Measurements from ENCODE around the gene GATA6. TPM values are rescaled to one million over a fixed set of nuclear protein-coding genes. Genes with fewer than 3 reads are reported as not detected.

GATA6 gene
- total RNA-seq, 1 donor from 2014 or later: 106 TPM

GRCh38 chr18:22173928-22174301 is 4.5 kb downstream of the GATA6 start:
- TF ChIP-seq CTCF (IDR thresholded peaks at IDR 0.05; ENCODE audit: unreplicated experiment): no peak
- H3K27ac Mint-ChIP-seq: peak overlapping the region; percentile 93
- H3K4me1 Mint-ChIP-seq: peaks cover 52% of the 10 kb centered on the region
- H3K36me3 Mint-ChIP-seq: peaks cover 49% of the 10 kb centered on the region
- H3K27me3 Mint-ChIP-seq (ENCODE audit: low read depth): peaks cover 53% of the 10 kb centered on the region
- H3K4me3 Mint-ChIP-seq: peak overlapping the region; percentile 89
- no peak for DNase-seq (ENCODE audit: low spot score in 2 of 2, unreplicated experiment in 2 of 2)
- no peaks in the 10 kb centered on the region for H3K9me3 Mint-ChIP-seq

GRCh38 chr18:22174341-22175145 is 5.2 kb downstream of the GATA6 start:
- DNase-seq (ENCODE audit: low spot score in 2 of 2, unreplicated experiment in 2 of 2): no peak
- H3K27me3 Mint-ChIP-seq (ENCODE audit: low read depth): peaks cover 58% of the 10 kb centered on the region
- H3K9me3 Mint-ChIP-seq: no peaks in the 10 kb centered on the region
- TF ChIP-seq CTCF (IDR thresholded peaks at IDR 0.05; ENCODE audit: unreplicated experiment): no peak
- H3K36me3 Mint-ChIP-seq: peaks cover 50% of the 10 kb centered on the region
- H3K4me3 Mint-ChIP-seq: peak overlapping the region; percentile 89
- peaks cover 59% of the 10 kb centered on the region for H3K4me1 Mint-ChIP-seq
- H3K27ac Mint-ChIP-seq: peak overlapping the region; percentile 94

- Mint-ChIP-seq H3K36me3 (peaks cover 55% of the 10 kb centered on the region), H3K4me3 (peak overlapping the region; percentile 89), H3K27me3 (ENCODE audit: low read depth) (peaks cover 62% of the 10 kb centered on the region), H3K27ac (peak overlapping the region; percentile 94), H3K4me1 (peaks cover 67% of the 10 kb centered on the region), H3K9me3 (no peaks in the 10 kb centered on the region)
- TF ChIP-seq CTCF (IDR thresholded peaks at IDR 0.05; ENCODE audit: unreplicated experiment): no peak
- DNase-seq (ENCODE audit: low spot score in 2 of 2, unreplicated experiment in 2 of 2): no peak
These were observed 6.0 kb downstream of the GATA6 start for GRCh38 chr18:22175346-22175745.

GRCh38 chr18:22176420-22177326 is 7.3 kb downstream of the GATA6 start:
- peak overlapping the region; percentile 89 for H3K4me3 Mint-ChIP-seq
- peaks cover 57% of the 10 kb centered on the region for H3K36me3 Mint-ChIP-seq
- peaks cover 58% of the 10 kb centered on the region for H3K27me3 Mint-ChIP-seq (ENCODE audit: low read depth)
- H3K27ac Mint-ChIP-seq: peak overlapping the region; percentile 96
- peaks cover 76% of the 10 kb centered on the region for H3K4me1 Mint-ChIP-seq
- no peak for TF ChIP-seq CTCF (IDR thresholded peaks at IDR 0.05; ENCODE audit: unreplicated experiment)
- no peak for DNase-seq (ENCODE audit: low spot score in 2 of 2, unreplicated experiment in 2 of 2)
- H3K9me3 Mint-ChIP-seq: no peaks in the 10 kb centered on the region

GRCh38 chr18:22177327-22177871 is 8.0 kb downstream of the GATA6 start:
- H3K27me3 Mint-ChIP-seq (ENCODE audit: low read depth): peaks cover 56% of the 10 kb centered on the region
- H3K4me3 Mint-ChIP-seq: peak overlapping the region; percentile 73
- no peaks in the 10 kb centered on the region for H3K9me3 Mint-ChIP-seq
- no peak for TF ChIP-seq CTCF (IDR thresholded peaks at IDR 0.05; ENCODE audit: unreplicated experiment)
- peaks cover 79% of the 10 kb centered on the region for H3K4me1 Mint-ChIP-seq
- H3K36me3 Mint-ChIP-seq: peaks cover 55% of the 10 kb centered on the region
- no peak for DNase-seq (ENCODE audit: low spot score in 2 of 2, unreplicated experiment in 2 of 2)
- peak overlapping the region; percentile 96 for H3K27ac Mint-ChIP-seq
